SU-DHL-6 (cell line): ENCODE data around the gene ITPKB.

Source experiments
- EZH2phosphoT487 ChIP-seq: fragments of 200-600 bp; sonication (generic), shearing (Covaris generic); conservative IDR thresholded peaks from 2 replicates; pipeline ENCODE4 v1.6.1; 2018; ENCODE audit warnings: mild to moderate bottlenecking, antibody characterized with exemption, low read length, moderate library complexity, mixed read lengths
- TF ChIP-seq, protein P1 (sequence below): fragments of 200-600 bp; sonication (generic); IDR thresholded peaks from one replicate; pipeline ENCODE4 v1.5.1; 2017; ENCODE audit warnings: antibody characterized with exemption, mild to moderate bottlenecking, low read length, moderate library complexity; ENCODE audit not compliant: insufficient read depth, poor library complexity, severe bottlenecking

DNA sequence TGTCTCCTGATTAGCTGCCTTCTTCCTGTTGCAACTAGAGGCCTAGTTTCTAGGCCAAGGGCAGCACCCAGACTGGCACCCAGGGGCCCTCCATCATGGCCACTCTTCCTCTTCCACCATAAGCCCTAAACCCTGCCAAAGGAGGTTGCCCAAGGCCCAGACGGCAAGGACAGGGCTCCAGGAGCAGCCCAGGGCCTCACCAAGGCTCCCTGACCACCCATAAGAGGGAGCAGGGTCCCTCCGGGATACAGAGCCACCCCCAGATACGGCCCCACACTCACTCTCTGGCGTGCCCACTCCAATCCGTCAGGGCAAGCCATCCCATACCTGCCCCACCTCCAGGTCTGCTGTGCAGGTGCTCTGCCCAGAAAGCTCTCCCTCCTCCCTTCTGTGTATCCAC is 79.9 kb downstream of the ITPKB start:
- TF ChIP-seq, protein P1, sequence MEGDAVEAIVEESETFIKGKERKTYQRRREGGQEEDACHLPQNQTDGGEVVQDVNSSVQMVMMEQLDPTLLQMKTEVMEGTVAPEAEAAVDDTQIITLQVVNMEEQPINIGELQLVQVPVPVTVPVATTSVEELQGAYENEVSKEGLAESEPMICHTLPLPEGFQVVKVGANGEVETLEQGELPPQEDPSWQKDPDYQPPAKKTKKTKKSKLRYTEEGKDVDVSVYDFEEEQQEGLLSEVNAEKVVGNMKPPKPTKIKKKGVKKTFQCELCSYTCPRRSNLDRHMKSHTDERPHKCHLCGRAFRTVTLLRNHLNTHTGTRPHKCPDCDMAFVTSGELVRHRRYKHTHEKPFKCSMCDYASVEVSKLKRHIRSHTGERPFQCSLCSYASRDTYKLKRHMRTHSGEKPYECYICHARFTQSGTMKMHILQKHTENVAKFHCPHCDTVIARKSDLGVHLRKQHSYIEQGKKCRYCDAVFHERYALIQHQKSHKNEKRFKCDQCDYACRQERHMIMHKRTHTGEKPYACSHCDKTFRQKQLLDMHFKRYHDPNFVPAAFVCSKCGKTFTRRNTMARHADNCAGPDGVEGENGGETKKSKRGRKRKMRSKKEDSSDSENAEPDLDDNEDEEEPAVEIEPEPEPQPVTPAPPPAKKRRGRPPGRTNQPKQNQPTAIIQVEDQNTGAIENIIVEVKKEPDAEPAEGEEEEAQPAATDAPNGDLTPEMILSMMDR, result no peak
- no peak for TF ChIP-seq EZH2phosphoT487
